K562 (cell line): ENCODE data around the gene BARX2. TPM values are rescaled to one million over a fixed set of nuclear protein-coding genes. Genes with fewer than 3 reads are reported as not detected.

ENCODE experiments used
- ATAC-seq: fragments of 200-7000 bp; cut with Tn5 transposase; 3 replicates; pipeline ENCODE4 v1.9.1; 2020; ENCODE audit warnings: moderate library complexity
- BruUV-seq: library from RNA; stranded (reverse); fragments of 400-500 nt; replicated peaks from 2 replicates; lab custom pipeline; 2021; lab: Mats Ljungman, UMichigan
- CTCF ChIA-PET: fragments of 300-600 bp; formaldehyde crosslinking; extraction: SDS; loops from one replicate; lab custom pipeline; 2021; ENCODE audit warnings: low intra/inter-chr PET ratio; lab: Yijun Ruan, JAX
- POLR2A ChIA-PET: fragments of 300-600, 350-650 bp; sonication (Branson Sonifier 250); formaldehyde crosslinking; extraction: SDS; loops from one replicate; lab custom pipeline; 2021; ENCODE audit warnings: antibody characterized with exemption, inconsistent platforms; lab: Yijun Ruan, JAX
- DNase-seq, 4 experiments: peaks; one replicate each; pipeline versions ENCODE4 v3.0.0 to v3.0.0-alpha.2; 2011 to 2018; ENCODE audit warnings: low spot score in 3 of 4, mixed read lengths in 3 of 4; ENCODE audit errors: extremely low read depth in 1 of 4
- FAIRE-seq: peaks from 2 replicates; lab custom pipeline; 2011; peaks lifted over from hg19 to GRCh38; lab: Jason Lieb, UNC
- H2AFZ ChIP-seq: 2 replicates; pipeline ENCODE4 v1.6.0; 2011; ENCODE audit warnings: low read depth, low read length, control low read depth, inconsistent platforms
- H3K27ac ChIP-seq: fragments of 200-600 bp; 3 replicates; pipeline ENCODE4 v1.8.0; 2011; ENCODE audit warnings: low read depth, mild to moderate bottlenecking, control low read depth, inconsistent platforms, low read length, moderate library complexity, mixed read lengths; ENCODE audit errors: extremely low read depth
- H3K27me3 ChIP-seq, 2 experiments: fragments of 300-600 bp in 1 of 2; 2 replicates in 1 of 2; 3 replicates in 1 of 2; pipeline versions ENCODE4 v1.6.0 to v1.8.0; 2011; ENCODE audit warnings: inconsistent platforms in 2 of 2, low read length in 2 of 2, mild to moderate bottlenecking in 1 of 2, mixed read lengths in 1 of 2, moderate library complexity in 1 of 2; ENCODE audit not compliant: control insufficient read depth in 2 of 2, insufficient read depth in 2 of 2
- H3K36me3 ChIP-seq: fragments of 300-600 bp; 3 replicates; pipeline ENCODE4 v1.8.0; 2011; ENCODE audit warnings: mild to moderate bottlenecking, low read length, inconsistent platforms; ENCODE audit not compliant: control insufficient read depth, insufficient read depth
- H3K4me1 ChIP-seq, 2 experiments: fragments of 200-600 bp in 1 of 2; replicated peaks in 1 of 2; 2 replicates in 1 of 2; 3 replicates in 1 of 2; pipeline versions ENCODE4 v1.5.1 to v1.8.0; 2011; ENCODE audit warnings: inconsistent platforms in 2 of 2, low read length in 2 of 2, mild to moderate bottlenecking in 1 of 2, mixed read lengths in 1 of 2, moderate library complexity in 1 of 2; ENCODE audit not compliant: control insufficient read depth in 2 of 2, insufficient read depth in 2 of 2
- H3K4me2 ChIP-seq: 2 replicates; pipeline ENCODE4 v1.6.1; 2011; ENCODE audit warnings: low read length, control low read depth, inconsistent platforms, mixed read lengths; ENCODE audit not compliant: insufficient read depth
- H3K4me3 ChIP-seq: fragments of 200-600 bp; sonication (generic), shearing (Covaris generic); 2 replicates; pipeline ENCODE4 v1.5.1; 2016; ENCODE audit warnings: control low read depth, inconsistent platforms
- H3K79me2 ChIP-seq: fragments of 200-600 bp; 3 replicates; pipeline ENCODE4 v1.8.0; 2011; ENCODE audit warnings: low read length, inconsistent platforms; ENCODE audit not compliant: control insufficient read depth, insufficient read depth
- H3K9ac ChIP-seq, 2 experiments: 2 replicates each; pipeline versions ENCODE4 v1.6.0 to v1.6.1; 2011; ENCODE audit warnings: low read depth in 2 of 2, low read length in 2 of 2, control low read depth in 1 of 2, inconsistent platforms in 1 of 2, mild to moderate bottlenecking in 1 of 2, mixed read lengths in 1 of 2; ENCODE audit not compliant: insufficient read depth in 1 of 2
- H3K9me1 ChIP-seq: one replicate; pipeline ENCODE4 v1.6.0; 2011; ENCODE audit warnings: inconsistent platforms, mild to moderate bottlenecking, low read length, moderate library complexity; ENCODE audit not compliant: control insufficient read depth, insufficient read depth
- H3K9me3 ChIP-seq: replicated peaks from 2 replicates; pipeline ENCODE4 v1.5.1; 2011; ENCODE audit warnings: low read depth, low read length, inconsistent platforms; ENCODE audit not compliant: control insufficient read depth, insufficient read depth
- H4K20me1 ChIP-seq: replicated peaks from 2 replicates; pipeline ENCODE4 v1.6.1; 2011; ENCODE audit warnings: low read length, inconsistent platforms, mixed read lengths; ENCODE audit not compliant: control insufficient read depth, insufficient read depth
- BCL6 ChIP-seq: fragments of 250-450 bp; sonication (Bioruptor Pico); IDR thresholded peaks from 2 replicates; pipeline ENCODE4 v1.4.0; 2020
- HOXB6 ChIP-seq: fragments of 250-450 bp; sonication (Bioruptor Pico); IDR thresholded peaks from 2 replicates; pipeline ENCODE4 v1.5.1; 2022; ENCODE audit warnings: mild to moderate bottlenecking, borderline replicate concordance
- JUNB ChIP-seq: fragments of 450-650 bp; formaldehyde crosslinking; conservative IDR thresholded peaks from 2 replicates; pipeline ENCODE4 v1.4.0; 2020; ENCODE audit warnings: mild to moderate bottlenecking
- KLF10 ChIP-seq: fragments of 250-450 bp; sonication (Bioruptor Pico); IDR thresholded peaks from 2 replicates; pipeline ENCODE4 v1.6.1; 2021; ENCODE audit warnings: matching md5 sums
- NFYB ChIP-seq: IDR thresholded peaks from 2 replicates; pipeline ENCODE4 v1.6.1; 2011; ENCODE audit warnings: mild to moderate bottlenecking, moderate library complexity; ENCODE audit not compliant: insufficient read length; ENCODE audit errors: extremely low read depth
- SIRT6 ChIP-seq: IDR thresholded peaks from one replicate; pipeline ENCODE4 v1.6.1; 2012; ENCODE audit warnings: low read depth, mild to moderate bottlenecking, control low read depth, inconsistent platforms, low read length, moderate library complexity
- ZBTB7A ChIP-seq: IDR thresholded peaks from 2 replicates; pipeline ENCODE4 v1.6.1; 2011; ENCODE audit warnings: low read depth, mild to moderate bottlenecking, low read length, moderate library complexity, borderline replicate concordance; ENCODE audit not compliant: control insufficient read depth
- ZKSCAN3 ChIP-seq: fragments of 250-450 bp; sonication (Bioruptor Pico); IDR thresholded peaks from 2 replicates; pipeline ENCODE4 v1.4.0; 2020
- ZNF780A ChIP-seq: fragments of 250-450 bp; sonication (Bioruptor Pico); IDR thresholded peaks from 2 replicates; pipeline ENCODE4 v1.5.0; 2021; ENCODE audit warnings: mild to moderate bottlenecking
- WGBS: fragments of 100-300 bp; shearing (Covaris generic); methylation state at CpG from one replicate; pipeline ENCODE4 v1.1.6; 2016; ENCODE audit warnings: low coverage, mixed read lengths; ENCODE audit not compliant: insufficient coverage; ENCODE audit errors: missing lambda C conversion rate; 5-methylcytosine and 5-hydroxymethylcytosine counted together
- in situ Hi-C: fragments of 300-500 bp; cut with MboI; formaldehyde crosslinking; loops from 4 replicates; pipeline ENCODE4 v1.15.0; 2018; ENCODE audit warnings: inconsistent platforms, mixed read lengths
- intact Hi-C: fragments of 100-400 bp; cut with micrococcal nuclease; formaldehyde crosslinking; loops from 2 replicates; pipeline ENCODE4 v1.14.2; 2022
- polyA plus RNA-seq, 8 experiments: library from polyadenylated mRNA; depleted of rRNA in 4 of 8; stranded (reverse) in 5 of 8; unstranded in 3 of 8; fragments of >200 nt; fragmentation: Nextera tagmentation in 2 of 8; fragmentation: Illumina TruSeq in 1 of 8; extraction: Ambion mirVana in 2 of 8; extraction: Trizol in 1 of 8; gene quantifications; 2 replicates each; pipeline versions ENCODE4 v1.2.1 to v1.2.3, GENCODE V29; 2011 to 2014; ENCODE audit warnings: inconsistent platforms in 1 of 8, missing spikeins in 1 of 8
- total RNA-seq, 7 experiments: library from RNA; depleted of rRNA in 6 of 7; stranded (reverse); fragments of >200 nt in 6 of 7; fragmentation: Illumina TruSeq in 2 of 7; extraction: Trizol in 2 of 7; gene quantifications; 2 replicates each; pipeline versions ENCODE4 v1.2.1 to v1.2.3, GENCODE V29; 2011 to 2021; ENCODE audit warnings: low replicate concordance in 1 of 7

Gene BARX2
- total and polyA plus RNA-seq, 9 of the 15 experiments (the other 6 are each of a cell fraction or from before 2014, with no cell fraction given), result not detected

GRCh38 chr11:129395432-129395831, 19.8 kb downstream of the BARX2 start:
- no peak overlapping the region for H3K4me3 ChIP-seq
- no peaks in the 10 kb centered on the region for H3K9me3 ChIP-seq
- H3K9ac ChIP-seq, result no peak overlapping the region
- POLR2A ChIA-PET, result interaction anchor here (0.8 kb wide), 1 partner anchor 17 kb away, joined by 3 read pairs; no protein-coding TSS in a partner anchor
- H2AFZ ChIP-seq, result no peak overlapping the region
- H3K27me3 ChIP-seq, result peaks cover 0 to 7% of the 10 kb centered on the region in 2 experiments; a peak in 2 of 5 replicates
- CTCF ChIA-PET, result no interaction called here
- no peaks in the 10 kb centered on the region for H3K9me1 ChIP-seq
- no peaks in the 10 kb centered on the region for H3K36me3 ChIP-seq
- no TSS peak for BruUV-seq
- H3K27ac ChIP-seq, result no peak overlapping the region
- TF ChIP-seq SIRT6, result no peak
- TF ChIP-seq ZKSCAN3 (CRISPR knock-in tag), result no peak
- no peak for TF ChIP-seq JUNB (CRISPR knock-in tag)
- TF ChIP-seq BCL6, result no peak
- no peak for TF ChIP-seq NFYB
- TF ChIP-seq ZNF780A (CRISPR knock-in tag), result no peak
- no peak for TF ChIP-seq KLF10 (CRISPR knock-in tag)
- no peak for TF ChIP-seq ZBTB7A
- TF ChIP-seq HOXB6 (CRISPR knock-in tag), result no peak
- no peaks in the 10 kb centered on the region for H3K4me1 ChIP-seq
- in situ Hi-C loops, result no loop called here
- DNase-seq (no peak), FAIRE-seq (no peak), ATAC-seq (no peak)
- no peak overlapping the region for H3K4me2 ChIP-seq
- intact Hi-C loops, result no loop called here
- WGBS, result under 1% methylated on average over 9 of the region's 9 CpGs
- no peaks in the 10 kb centered on the region for H3K79me2 ChIP-seq
- no peaks in the 10 kb centered on the region for H4K20me1 ChIP-seq
